HCT116 (cell line): Measurements from ENCODE around the gene PHF2. TPM values are rescaled to one million over a fixed set of nuclear protein-coding genes. Genes with fewer than 3 reads are reported as not detected.

ENCODE experiments used
- ATAC-seq: fragments of 200-7000 bp; cut with Tn5 transposase; 2 replicates; pipeline ENCODE4 v1.9.1; 2020; ENCODE audit warnings: mild to moderate bottlenecking, moderate library complexity
- BruUV-seq: library from RNA; stranded (reverse); fragments of 400-500 nt; replicated peaks from 2 replicates; lab custom pipeline; 2021; lab: Mats Ljungman, UMichigan
- CTCF ChIA-PET: fragments of 300-600 bp; sonication (Branson Sonifier 250); formaldehyde crosslinking; loops from one replicate; lab custom pipeline; 2021; ENCODE audit warnings: antibody characterized with exemption; lab: Charles Lee
- POLR2A ChIA-PET: fragments of 300-600, 350-600 bp; sonication (Branson Sonifier 250); formaldehyde crosslinking; loops from one replicate; lab custom pipeline; 2021; ENCODE audit warnings: antibody characterized with exemption; lab: Charles Lee
- RAD21 ChIA-PET, 2 experiments: fragments of 300-600 bp; sonication (Branson Sonifier 250); formaldehyde crosslinking; loops; one replicate each; lab custom pipeline; 2023; ENCODE audit warnings: low total read pairs in 2 of 2; ENCODE audit not compliant: uncharacterized antibody in 2 of 2, unreplicated experiment in 2 of 2, low non-redundant PET in 1 of 2; lab: Charles Lee
- DNase-seq: peaks from one replicate; pipeline ENCODE4 v3.0.0-alpha.2; 2010; ENCODE audit warnings: low read depth, low spot score
- H2AFZ ChIP-seq: fragments of 200-600 bp; shearing (Covaris generic), sonication (generic); 2 replicates; pipeline ENCODE4 v1.6.1; 2017; ENCODE audit warnings: low read depth, mixed run types, mixed read lengths, antibody characterized with exemption, low read length; ENCODE audit not compliant: poor library complexity, severe bottlenecking
- H3K27ac ChIP-seq: 2 replicates; pipeline ENCODE4 v1.5.1; 2012; ENCODE audit warnings: low read depth, low read length
- H3K27me3 ChIP-seq: fragments of 200-600 bp; sonication (generic); 2 replicates; pipeline ENCODE4 v1.6.1; 2016; ENCODE audit warnings: mixed run types, low read length, mixed read lengths; ENCODE audit not compliant: insufficient read depth
- H3K36me3 ChIP-seq, 2 experiments: fragments of 200-500 bp in 1 of 2; fragments of 200-600 bp in 1 of 2; sonication (Bioruptor generic) in 1 of 2; sonication (generic) in 1 of 2; 2 replicates each; pipeline versions ENCODE4 v1.5.1 to v1.6.1; 2014 to 2016; ENCODE audit warnings: low read length in 2 of 2, inconsistent platforms in 1 of 2, mixed read lengths in 1 of 2, mixed run types in 1 of 2; ENCODE audit not compliant: insufficient read depth in 2 of 2, control insufficient read depth in 1 of 2
- H3K4me1 ChIP-seq, 2 experiments: fragments of 200-600 bp in 1 of 2; sonication (generic) in 1 of 2; 2 replicates each; pipeline versions ENCODE4 v1.5.1 to v1.6.1; 2012 to 2017; ENCODE audit warnings: low read length in 2 of 2, inconsistent platforms in 1 of 2, mild to moderate bottlenecking in 1 of 2, mixed read lengths in 1 of 2, mixed run types in 1 of 2, moderate library complexity in 1 of 2; ENCODE audit not compliant: insufficient read depth in 2 of 2, control insufficient read depth in 1 of 2
- H3K4me2 ChIP-seq: fragments of 200-600 bp; sonication (generic); 2 replicates; pipeline ENCODE4 v1.6.1; 2017; ENCODE audit warnings: mixed run types, low read length, mixed read lengths
- H3K4me3 ChIP-seq, 2 experiments: fragments of 200-600 bp in 1 of 2; sonication (generic) in 1 of 2; replicated peaks in 1 of 2; 2 replicates each; pipeline ENCODE4 v1.5.1; 2011 to 2016; ENCODE audit warnings: low read length in 2 of 2, control low read depth in 1 of 2, low read depth in 1 of 2, mild to moderate bottlenecking in 1 of 2, mixed read lengths in 1 of 2, mixed run types in 1 of 2
- H3K79me2 ChIP-seq: fragments of 200-600 bp; sonication (generic); 2 replicates; pipeline ENCODE4 v1.6.1; 2017; ENCODE audit warnings: mild to moderate bottlenecking, mixed run types, low read length, moderate library complexity, mixed read lengths; ENCODE audit not compliant: insufficient read depth
- H3K9ac ChIP-seq: fragments of 200-600 bp; sonication (generic); 2 replicates; pipeline ENCODE4 v1.6.1; 2016; ENCODE audit warnings: low read length, mixed read lengths
- H3K9me2 ChIP-seq: fragments of 200-600 bp; sonication (generic), shearing (Covaris generic); 2 replicates; pipeline ENCODE4 v1.6.1; 2017; ENCODE audit warnings: mixed run types, mild to moderate bottlenecking, moderate library complexity; ENCODE audit not compliant: insufficient read depth
- H3K9me3 ChIP-seq, 2 experiments: fragments of 200-500 bp in 1 of 2; fragments of 200-600 bp in 1 of 2; sonication (Bioruptor generic) in 1 of 2; sonication (generic) in 1 of 2; 2 replicates each; pipeline ENCODE4 v1.6.1; 2014 to 2017; ENCODE audit warnings: low read length in 2 of 2, mixed read lengths in 2 of 2, inconsistent platforms in 1 of 2, low read depth in 1 of 2, mild to moderate bottlenecking in 1 of 2, mixed run types in 1 of 2, moderate library complexity in 1 of 2; ENCODE audit not compliant: control insufficient read depth in 1 of 2, insufficient read depth in 1 of 2
- H4K20me1 ChIP-seq: fragments of 200-600 bp; sonication (generic), shearing (Covaris generic); 2 replicates; pipeline ENCODE4 v1.6.1; 2017; ENCODE audit warnings: mixed run types, mild to moderate bottlenecking, moderate library complexity; ENCODE audit not compliant: insufficient read depth
- ATF3 ChIP-seq: IDR thresholded peaks from 2 replicates; pipeline ENCODE4 v1.6.1; 2012
- CTCF ChIP-seq, 3 experiments: fragments of 200-600 bp in 1 of 3; sonication (generic) in 1 of 3; IDR thresholded peaks in 2 of 3; conservative IDR thresholded peaks in 1 of 3; 2 replicates each; pipeline ENCODE4 v1.5.1; 2012 to 2017; ENCODE audit warnings: low read depth in 2 of 3, low read length in 2 of 3, antibody characterized with exemption in 1 of 3, borderline replicate concordance in 1 of 3, control low read depth in 1 of 3, mild to moderate bottlenecking in 1 of 3, mixed read lengths in 1 of 3, mixed run types in 1 of 3, moderate library complexity in 1 of 3; ENCODE audit not compliant: insufficient read depth in 1 of 3
- EGR1 ChIP-seq: IDR thresholded peaks from 2 replicates; pipeline ENCODE4 v1.6.1; 2012; ENCODE audit warnings: low read depth
- ELF1 ChIP-seq: IDR thresholded peaks from 2 replicates; pipeline ENCODE4 v1.6.1; 2012; ENCODE audit warnings: low read depth, borderline replicate concordance
- EZH2 ChIP-seq: fragments of 200-600 bp; sonication (generic); IDR thresholded peaks from 2 replicates; pipeline ENCODE4 v1.6.1; 2017; ENCODE audit warnings: antibody characterized with exemption, mixed run types
- FOSL1 ChIP-seq: IDR thresholded peaks from 2 replicates; pipeline ENCODE4 v1.6.1; 2012; ENCODE audit warnings: low read depth
- POLR2A ChIP-seq: IDR thresholded peaks from 2 replicates; pipeline ENCODE4 v1.7.0; 2011; ENCODE audit warnings: borderline replicate concordance; ENCODE audit not compliant: insufficient read depth, insufficient read length; ENCODE audit errors: extremely low read depth
- RAD21 ChIP-seq: IDR thresholded peaks from 2 replicates; pipeline ENCODE4 v1.6.1; 2012; ENCODE audit warnings: low read depth, mild to moderate bottlenecking
- SRF ChIP-seq: IDR thresholded peaks from 2 replicates; pipeline ENCODE4 v1.6.1; 2012; ENCODE audit warnings: low read depth
- intact Hi-C: fragments of 100-400 bp; cut with micrococcal nuclease; formaldehyde crosslinking; loops from 2 replicates; pipeline ENCODE4 v1.10.0; 2022
- total RNA-seq: library from RNA; stranded (reverse); gene quantifications from one replicate; pipeline ENCODE4 v1.2.1, GENCODE V29; 2021; ENCODE audit not compliant: unreplicated experiment
- TF ChIP-seq, protein P1 (sequence below): IDR thresholded peaks from 2 replicates; pipeline ENCODE4 v1.6.1; 2012; ENCODE audit warnings: low read depth

PHF2 gene
- total RNA-seq, 1 experiment from 2014 or later: 20.6 TPM

- POLR2A ChIA-PET: no interaction called here
Observed at GRCh38 chr9:93636172-93636661, 59.8 kb downstream of the PHF2 start.

More at GRCh38 chr9:93636172-93636661, 59.8 kb downstream of the PHF2 start:
- Histone ChIP-seq H3K9me2 (no peaks in the 10 kb centered on the region), H3K79me2 (no peaks in the 10 kb centered on the region), H2AFZ (no peak overlapping the region), H3K4me1 (no peaks in the 10 kb centered on the region), H3K27ac (no peak overlapping the region), H3K4me3 (no peak overlapping the region), H3K9ac (no peak overlapping the region), H3K9me3 (no peaks in the 10 kb centered on the region), H3K27me3 (no peaks in the 10 kb centered on the region), H3K4me2 (no peak overlapping the region), H3K36me3 (peaks cover 0 to 5% of the 10 kb centered on the region in 2 experiments; a peak in 1 of 4 replicates), H4K20me1 (no peaks in the 10 kb centered on the region)
- CTCF ChIA-PET: no interaction called here
- DNase-seq: no peak
- no peak for ATAC-seq
- TF ChIP-seq SRF: no peak
- TF ChIP-seq ELF1: no peak
- TF ChIP-seq, protein P1, sequence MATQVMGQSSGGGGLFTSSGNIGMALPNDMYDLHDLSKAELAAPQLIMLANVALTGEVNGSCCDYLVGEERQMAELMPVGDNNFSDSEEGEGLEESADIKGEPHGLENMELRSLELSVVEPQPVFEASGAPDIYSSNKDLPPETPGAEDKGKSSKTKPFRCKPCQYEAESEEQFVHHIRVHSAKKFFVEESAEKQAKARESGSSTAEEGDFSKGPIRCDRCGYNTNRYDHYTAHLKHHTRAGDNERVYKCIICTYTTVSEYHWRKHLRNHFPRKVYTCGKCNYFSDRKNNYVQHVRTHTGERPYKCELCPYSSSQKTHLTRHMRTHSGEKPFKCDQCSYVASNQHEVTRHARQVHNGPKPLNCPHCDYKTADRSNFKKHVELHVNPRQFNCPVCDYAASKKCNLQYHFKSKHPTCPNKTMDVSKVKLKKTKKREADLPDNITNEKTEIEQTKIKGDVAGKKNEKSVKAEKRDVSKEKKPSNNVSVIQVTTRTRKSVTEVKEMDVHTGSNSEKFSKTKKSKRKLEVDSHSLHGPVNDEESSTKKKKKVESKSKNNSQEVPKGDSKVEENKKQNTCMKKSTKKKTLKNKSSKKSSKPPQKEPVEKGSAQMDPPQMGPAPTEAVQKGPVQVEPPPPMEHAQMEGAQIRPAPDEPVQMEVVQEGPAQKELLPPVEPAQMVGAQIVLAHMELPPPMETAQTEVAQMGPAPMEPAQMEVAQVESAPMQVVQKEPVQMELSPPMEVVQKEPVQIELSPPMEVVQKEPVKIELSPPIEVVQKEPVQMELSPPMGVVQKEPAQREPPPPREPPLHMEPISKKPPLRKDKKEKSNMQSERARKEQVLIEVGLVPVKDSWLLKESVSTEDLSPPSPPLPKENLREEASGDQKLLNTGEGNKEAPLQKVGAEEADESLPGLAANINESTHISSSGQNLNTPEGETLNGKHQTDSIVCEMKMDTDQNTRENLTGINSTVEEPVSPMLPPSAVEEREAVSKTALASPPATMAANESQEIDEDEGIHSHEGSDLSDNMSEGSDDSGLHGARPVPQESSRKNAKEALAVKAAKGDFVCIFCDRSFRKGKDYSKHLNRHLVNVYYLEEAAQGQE: no peak
- no peak for TF ChIP-seq ATF3
- TF ChIP-seq EZH2: no peak
- TF ChIP-seq CTCF (IDR thresholded peaks at IDR 0.05 in 2 of 3, conservative IDR thresholded peaks at IDR 0.05 in 1 of 3; ENCODE audit: borderline replicate concordance in 1 of 3, insufficient read depth in 1 of 3, low read depth in 2 of 3, low read length in 2 of 3): no peak
- no peak for TF ChIP-seq POLR2A
- no peak for TF ChIP-seq RAD21
- TF ChIP-seq EGR1: no peak
- no peak for TF ChIP-seq FOSL1
- RAD21 ChIA-PET: no interaction called here
- no TSS peak for BruUV-seq
- intact Hi-C loops: no loop called here
